Stimulated activated CD8-positive, alpha-beta memory T cell treated with anti-CD3 and anti-CD28 coated beads, Interleukin-15, amount 100 ng/mL, for 4 hours (primary cell): Measurements from ENCODE around the gene SLC25A28.

ENCODE experiments used
- DNase-seq, 2 donors: peaks; one replicate each; pipeline ENCODE4 v3.0.0-alpha.2; 2020; ENCODE audit warnings: low read depth in 2 of 2

SLC25A28 gene, protein sequence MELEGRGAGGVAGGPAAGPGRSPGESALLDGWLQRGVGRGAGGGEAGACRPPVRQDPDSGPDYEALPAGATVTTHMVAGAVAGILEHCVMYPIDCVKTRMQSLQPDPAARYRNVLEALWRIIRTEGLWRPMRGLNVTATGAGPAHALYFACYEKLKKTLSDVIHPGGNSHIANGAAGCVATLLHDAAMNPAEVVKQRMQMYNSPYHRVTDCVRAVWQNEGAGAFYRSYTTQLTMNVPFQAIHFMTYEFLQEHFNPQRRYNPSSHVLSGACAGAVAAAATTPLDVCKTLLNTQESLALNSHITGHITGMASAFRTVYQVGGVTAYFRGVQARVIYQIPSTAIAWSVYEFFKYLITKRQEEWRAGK

DNA sequence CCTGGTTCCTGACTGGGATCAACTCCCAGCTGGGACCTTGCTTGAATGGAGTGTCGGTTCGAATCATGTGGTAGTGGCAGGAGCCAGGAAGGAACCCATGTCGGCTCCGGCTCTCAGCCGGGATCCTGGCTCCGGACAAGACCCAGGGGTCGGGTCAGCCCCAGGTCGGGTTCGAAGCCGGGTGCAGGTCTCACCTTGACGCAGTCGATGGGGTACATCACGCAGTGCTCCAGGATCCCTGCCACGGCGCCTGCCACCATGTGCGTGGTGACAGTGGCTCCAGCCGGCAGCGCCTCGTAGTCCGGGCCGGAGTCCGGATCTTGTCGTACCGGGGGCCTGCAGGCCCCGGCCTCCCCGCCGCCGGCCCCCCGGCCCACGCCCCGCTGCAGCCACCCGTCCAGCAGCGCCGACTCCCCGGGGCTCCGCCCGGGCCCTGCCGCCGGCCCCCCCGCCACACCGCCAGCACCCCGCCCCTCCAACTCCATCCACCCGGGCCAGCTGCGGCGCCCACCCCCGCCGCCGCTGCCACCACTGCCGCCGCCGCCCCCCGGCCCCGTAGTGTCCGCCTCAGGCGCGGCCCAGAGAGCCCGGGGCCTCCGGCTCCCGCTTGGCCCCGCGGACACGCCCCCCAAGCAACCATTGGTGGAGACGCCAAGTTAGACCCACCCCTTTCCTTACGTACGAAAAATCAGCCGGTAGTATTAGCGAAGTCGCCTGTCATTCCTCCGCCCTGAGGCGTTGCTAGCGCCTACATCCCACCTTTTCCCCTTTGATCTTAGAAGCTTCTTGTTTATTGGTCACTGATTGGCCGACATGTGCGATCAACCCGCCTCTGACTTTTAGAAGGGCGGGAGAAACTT lies at the start of gene SLC25A28:
Gene SLC25A28 (minus strand): TSS at position 589 of the 860 bp plus-strand sequence. CDS start 104 bp downstream, at position 485.
- peak; percentile 83 to 89 for DNase-seq

DNA sequence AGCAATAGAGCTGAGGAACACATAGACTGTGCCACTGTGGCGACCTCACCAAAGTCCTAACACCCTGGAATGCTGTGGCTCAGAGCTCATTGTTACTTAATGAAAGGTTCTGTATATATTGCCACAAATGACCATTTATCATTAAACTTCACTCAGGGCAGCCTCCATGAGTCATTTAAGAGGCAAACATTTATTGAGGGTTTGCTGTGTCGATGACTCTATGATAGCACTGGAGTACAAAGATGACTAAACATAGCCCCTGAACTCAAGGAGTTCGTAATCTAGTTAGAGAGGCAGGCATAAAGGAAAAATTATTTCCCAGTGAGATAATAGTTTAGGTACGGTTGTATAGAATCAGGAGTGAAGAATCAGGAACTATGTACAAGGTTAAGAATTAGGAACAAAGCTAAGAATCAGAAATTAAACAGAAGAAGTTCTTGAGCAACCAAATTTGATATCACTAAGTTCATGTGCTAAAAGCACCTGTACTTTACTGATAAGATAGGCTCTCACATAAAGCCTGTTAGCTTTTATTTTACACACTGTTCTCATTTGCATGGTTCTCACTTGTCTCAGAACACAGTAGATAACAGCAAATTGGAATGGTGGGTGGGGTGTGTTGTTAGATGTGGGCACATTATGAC lies 47.0 kb upstream of the SLC25A28 start:
- no peak for DNase-seq

DNA sequence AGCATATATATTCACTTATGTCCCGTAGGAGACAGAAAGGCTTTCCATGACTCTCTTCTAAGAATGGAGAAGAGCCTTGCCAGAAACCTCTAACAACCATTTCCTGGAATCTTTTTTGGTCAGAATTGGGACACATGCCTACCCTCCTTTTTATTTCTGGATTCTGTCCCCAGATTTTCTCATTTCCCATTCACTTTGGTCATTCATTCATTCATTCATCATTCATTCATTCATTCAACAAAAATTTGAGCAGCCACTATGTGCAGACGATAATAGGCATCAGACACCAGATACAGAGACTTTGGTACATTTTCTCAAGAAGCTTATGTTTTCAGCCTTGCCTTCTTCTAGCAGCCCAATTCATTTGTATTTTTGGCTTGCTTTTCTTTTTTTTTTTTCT lies 45.1 kb upstream of the SLC25A28 start:
- DNase-seq: no peak

GRCh38 chr10:99661377-99661763 lies 41.1 kb upstream of the SLC25A28 start:
- DNase-seq: no peak

- no peak for DNase-seq
Measured at GRCh38 chr10:99660662-99661376, 40.6 kb upstream of the SLC25A28 start.

DNA sequence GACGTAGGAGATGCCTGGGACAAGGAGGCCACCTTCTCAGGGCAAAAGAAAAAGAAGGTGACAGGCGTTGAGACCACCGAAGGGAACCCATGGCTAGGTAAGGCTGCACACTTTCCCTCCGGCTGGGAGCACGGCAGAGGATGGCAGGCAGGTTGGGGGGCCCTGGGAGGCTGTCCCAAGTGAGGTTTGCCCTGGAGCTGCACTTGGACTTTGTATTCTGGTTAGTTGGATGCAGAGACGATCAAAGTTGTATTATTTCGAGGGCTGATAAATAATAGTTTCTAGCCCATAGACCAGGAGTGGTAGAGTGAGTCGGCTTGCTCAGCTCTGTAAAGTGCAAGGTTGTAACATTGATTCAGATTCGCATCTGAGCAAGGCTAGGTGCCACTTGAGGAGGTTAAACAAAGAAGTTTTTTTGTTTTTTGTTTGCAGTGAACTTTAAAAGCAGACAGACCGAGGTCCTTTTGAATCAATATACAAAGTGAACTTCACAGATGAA lies 39.7 kb upstream of the SLC25A28 start:
- no peak for DNase-seq

- DNase-seq: peak; percentile 75 to 76
Measured at GRCh38 chr10:99659031-99659867, 39.0 kb upstream of the SLC25A28 start, which contains the start of gene ENTPD7. Gene ENTPD7, plus strand, starts transcription at chr10:99659509. Its CDS starts 448 bp downstream, at chr10:99659957.

- peak; percentile 13 to 26 for DNase-seq
Measured at GRCh38 chr10:99658622-99659030, 38.4 kb upstream of the SLC25A28 start.

- DNase-seq: no peak
Measured at GRCh38 chr10:99656199-99657064, 36.2 kb upstream of the SLC25A28 start.

DNA sequence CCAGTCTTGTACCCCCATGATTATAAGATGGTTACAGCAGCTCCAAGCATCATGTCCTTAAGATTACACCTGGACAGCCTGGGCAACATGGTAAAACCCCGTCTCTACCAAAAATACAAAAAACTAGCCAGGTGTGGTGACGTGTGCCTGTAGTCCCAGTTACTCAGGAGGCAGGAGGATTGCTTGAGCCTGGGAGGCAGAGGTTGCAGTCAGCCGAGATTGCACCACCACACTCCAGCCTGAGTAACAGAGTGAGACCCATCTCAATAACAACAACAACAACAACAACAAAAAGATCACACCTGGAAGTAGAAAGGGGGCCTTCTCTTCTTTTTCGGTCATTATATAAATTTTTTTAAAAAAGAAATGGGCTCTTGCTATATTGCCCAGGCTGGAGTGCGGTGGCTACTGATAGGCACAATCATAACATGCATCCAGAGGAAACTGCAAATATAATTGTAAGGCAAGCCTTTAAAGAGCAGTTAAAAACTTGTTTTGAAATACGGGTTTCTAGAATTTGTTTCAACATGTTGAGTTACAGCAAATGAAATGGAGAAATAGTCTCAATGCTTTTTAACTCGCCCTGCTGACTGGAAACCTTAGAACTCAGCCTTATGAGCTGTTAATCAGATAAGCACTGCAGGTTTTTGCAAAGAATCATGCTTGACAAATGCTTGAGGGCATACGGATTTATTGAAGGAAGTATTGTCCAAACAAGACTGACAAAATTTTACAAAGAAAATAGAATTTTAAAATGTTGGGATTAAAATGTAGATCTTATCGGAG lies 34.3 kb upstream of the SLC25A28 start:
- DNase-seq: no peak

DNA sequence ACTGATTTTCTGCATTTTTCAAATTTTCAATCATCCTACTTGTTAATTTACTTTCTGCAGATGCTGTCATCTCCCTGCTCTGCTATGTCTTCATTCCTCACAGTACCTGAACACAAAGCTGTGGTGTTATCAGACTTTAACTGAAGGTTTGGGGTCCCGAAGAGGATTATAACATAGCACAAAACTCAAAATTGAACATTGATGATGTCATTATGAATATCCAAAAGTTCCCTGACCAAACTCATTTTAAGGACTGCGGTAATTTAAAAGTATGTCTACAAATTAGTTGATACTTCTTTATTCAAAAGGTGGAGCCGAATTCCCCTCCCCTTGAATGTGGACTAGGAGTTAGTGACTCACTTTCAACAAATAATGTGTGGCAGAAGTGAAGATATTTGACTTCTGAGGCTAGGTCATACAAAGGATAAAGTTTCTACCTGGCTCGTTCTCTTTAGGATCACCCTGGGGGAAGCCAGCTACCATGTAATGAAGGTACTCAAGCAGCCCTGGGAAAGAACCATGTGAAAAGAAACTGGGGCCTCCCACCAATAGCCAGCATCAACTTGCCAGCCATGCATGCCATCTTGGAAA lies 32.7 kb upstream of the SLC25A28 start:
- no peak for DNase-seq

DNA sequence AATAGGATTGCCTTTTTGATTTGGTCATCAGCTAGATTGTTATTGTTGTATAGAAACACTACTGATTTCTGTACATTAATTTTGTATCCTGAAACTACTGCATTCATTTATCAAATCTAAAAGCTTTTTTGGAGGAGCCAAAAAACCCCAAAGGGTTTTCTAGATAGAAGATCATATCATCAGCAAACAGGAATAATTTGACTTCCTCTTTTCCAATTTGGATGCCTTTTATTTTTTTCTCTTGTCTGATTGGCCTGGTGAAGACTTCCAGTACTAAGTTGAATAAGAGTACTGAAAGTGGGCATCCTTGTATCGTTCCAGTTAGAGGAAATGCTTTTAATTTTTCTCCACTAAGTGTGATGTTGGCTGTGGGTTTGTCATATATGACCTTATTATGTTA lies 28.5 kb upstream of the SLC25A28 start:
- no peak for DNase-seq

DNA sequence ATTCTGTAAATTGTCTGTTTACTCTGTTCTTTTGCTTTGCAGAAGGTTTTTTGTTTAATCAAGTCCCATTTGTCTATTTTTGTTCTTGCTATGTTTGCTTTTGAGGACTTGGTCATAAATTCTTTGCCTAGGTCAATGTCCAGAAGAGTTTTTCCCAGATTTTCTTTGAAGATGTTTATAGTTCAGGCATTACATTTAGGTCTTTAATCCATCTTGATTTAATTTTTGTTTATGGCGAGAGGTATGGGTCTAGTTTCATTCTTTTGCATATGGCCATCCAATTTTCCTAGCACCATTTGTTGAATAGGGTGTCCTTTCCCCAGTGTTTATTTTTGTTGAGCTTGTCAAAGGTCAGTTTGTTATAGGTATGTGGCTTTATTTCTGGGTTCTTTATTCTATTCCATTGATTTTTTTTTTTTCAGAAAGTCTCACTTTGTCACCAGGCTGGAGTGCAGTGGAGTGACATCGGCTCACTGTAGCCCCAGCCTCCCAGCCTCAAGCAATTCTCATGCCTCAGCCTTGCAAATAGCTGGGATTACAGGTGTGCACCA lies 27.4 kb upstream of the SLC25A28 start:
- no peak for DNase-seq

DNA sequence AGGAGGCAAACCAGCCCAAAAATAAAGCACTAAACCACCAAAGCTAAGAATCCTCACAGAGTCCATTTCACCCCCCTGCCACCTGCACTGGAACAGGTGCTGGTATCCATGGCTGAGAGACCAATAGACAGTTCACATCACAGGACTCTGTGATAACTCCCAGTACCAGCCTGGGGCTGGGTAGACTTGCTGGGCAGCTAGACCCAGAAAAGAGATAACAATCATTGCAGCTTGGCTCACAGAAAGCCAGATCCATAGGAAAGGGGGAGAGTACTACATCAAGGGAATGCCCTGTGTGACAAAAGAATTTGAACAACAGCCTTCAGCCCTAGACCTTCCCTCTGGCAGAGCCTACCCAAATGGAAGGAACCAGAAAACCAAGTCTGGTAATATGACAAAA lies 13.6 kb upstream of the SLC25A28 start:
- DNase-seq: no peak

DNA sequence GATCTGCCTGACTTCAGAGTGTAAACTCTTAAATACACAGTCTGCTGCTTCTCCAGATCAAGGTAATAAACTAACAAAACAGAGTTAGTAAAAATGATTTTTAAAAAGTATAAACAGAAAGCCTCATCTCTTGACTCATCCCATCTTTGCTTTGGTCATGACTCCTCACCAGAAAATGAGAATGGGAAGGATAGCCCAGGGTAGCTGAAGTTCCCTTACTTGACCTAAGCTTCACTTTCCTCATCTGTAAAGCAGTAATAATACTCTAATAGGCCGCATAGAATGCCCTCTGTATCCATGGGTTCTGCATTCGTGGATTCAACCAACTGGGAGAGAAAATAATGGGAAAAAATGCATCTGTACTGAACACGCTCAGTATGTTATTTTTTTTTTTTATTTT lies 11.3 kb upstream of the SLC25A28 start:
- DNase-seq: no peak

DNA sequence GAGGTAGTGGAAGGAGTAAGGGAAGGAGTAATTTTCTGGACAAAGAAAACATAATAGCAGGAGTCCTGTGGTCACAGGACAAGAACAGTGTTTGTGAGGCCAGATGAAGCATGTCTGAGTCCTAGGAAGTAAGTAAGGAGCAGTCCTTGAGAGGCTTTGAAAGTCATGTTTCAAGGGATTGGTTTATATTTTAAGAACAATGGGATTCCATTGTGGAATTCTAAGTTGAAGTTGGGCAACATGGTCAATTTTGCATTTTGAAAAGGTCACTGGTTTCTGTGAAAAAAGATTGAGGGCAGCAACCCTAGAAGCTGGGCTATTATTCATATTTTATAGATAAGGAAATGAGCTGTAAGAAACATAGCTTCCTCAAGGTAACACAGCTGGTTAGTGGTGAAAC lies 10.8 kb upstream of the SLC25A28 start:
- no peak for DNase-seq

DNA sequence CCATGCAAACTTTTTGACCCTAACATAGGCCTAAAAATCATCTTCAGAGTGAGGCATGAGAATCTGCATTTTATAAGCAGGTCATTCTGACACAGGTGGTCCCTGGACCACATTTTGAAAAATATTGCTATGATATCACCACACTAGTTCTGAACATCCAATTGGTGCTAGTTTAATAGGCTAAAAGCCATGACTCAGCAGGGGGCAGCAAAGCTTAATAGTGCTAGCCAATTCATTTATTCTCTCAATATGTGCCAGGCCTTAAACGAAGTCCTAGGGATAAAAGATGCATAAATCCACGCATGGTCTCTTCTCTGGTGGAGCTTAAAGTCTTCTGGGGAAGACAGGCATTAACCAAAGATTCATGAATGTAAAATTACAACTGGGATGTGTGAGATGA lies 10.2 kb upstream of the SLC25A28 start:
- no peak for DNase-seq

DNA sequence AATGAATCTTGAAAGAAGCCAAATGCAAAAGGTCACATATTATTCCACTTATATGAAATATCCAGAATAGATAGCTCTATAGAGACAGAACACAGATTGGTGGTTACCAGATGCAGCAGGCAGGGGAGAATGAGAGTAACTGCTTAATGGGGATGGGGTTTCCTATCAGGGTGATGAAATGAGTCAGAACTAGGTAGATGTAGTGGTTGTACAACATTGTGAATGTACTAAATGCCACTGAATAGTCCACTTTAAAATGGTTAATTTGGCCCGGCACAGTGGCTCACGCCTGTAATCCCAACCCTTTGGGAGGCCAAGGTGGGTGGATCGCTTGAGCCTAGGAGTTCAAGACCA lies 9.4 kb upstream of the SLC25A28 start:
- DNase-seq: no peak
